HG02870 (cell line): ENCODE data around the gene B3GALT6.

Source experiments
- ATAC-seq: cut with Tn5 transposase; IDR thresholded peaks from one replicate; pipeline ENCODE4 v1.9.1; 2021; ENCODE audit warnings: mild to moderate bottlenecking, moderate library complexity; ENCODE audit not compliant: unreplicated experiment

The B3GALT6 gene

DNA sequence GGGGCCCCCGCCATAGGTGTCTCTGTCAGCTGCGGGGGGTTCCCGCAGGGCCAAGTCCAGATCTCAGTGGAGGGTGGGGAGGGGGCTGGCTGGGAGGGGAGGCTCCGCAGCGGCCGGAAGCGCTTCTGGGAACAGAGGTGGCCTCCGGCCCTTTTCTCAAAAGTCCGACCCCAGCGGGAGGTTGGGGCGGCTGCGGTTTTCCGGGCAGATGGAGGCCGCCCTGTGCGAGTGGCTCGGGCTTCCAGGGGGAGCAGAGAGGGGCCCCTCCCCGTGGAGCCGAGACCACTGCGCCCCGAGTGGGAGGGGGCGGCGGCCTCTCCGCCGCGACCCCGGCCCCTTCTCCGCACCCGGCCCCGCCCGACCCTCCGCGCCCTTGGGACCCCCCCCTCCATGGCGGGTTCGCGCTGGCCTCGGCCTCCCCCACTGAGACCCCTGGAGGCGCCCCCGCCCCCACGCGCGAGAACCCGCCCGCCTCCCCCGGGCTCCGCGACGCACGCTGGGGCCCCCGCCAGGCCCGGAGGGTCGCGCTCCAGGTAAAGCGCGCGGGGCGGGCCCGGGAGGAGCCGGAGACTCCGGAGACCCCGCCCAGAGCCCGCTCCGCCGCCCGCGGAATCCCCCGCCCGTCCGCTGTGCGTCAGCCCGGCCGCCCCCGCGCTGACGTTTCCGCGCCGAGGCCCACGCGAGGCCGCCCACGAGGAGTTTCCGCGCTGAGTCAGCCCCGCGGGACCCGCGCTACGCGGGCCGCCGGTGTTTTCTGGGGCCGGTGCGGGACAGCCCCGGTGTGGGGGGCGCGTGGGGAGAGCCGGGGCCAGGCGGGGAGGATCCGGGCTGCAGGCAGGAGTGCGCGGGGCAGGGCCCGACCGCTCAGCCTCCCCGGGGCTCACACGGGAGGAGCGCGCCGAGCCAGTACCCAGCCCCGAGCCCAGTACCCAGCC is 30.9 kb upstream of the B3GALT6 start:
- ATAC-seq = no peak

- ATAC-seq = no peak
Observed at GRCh38 chr1:1202831-1203560, 29.0 kb upstream of the B3GALT6 start.

DNA sequence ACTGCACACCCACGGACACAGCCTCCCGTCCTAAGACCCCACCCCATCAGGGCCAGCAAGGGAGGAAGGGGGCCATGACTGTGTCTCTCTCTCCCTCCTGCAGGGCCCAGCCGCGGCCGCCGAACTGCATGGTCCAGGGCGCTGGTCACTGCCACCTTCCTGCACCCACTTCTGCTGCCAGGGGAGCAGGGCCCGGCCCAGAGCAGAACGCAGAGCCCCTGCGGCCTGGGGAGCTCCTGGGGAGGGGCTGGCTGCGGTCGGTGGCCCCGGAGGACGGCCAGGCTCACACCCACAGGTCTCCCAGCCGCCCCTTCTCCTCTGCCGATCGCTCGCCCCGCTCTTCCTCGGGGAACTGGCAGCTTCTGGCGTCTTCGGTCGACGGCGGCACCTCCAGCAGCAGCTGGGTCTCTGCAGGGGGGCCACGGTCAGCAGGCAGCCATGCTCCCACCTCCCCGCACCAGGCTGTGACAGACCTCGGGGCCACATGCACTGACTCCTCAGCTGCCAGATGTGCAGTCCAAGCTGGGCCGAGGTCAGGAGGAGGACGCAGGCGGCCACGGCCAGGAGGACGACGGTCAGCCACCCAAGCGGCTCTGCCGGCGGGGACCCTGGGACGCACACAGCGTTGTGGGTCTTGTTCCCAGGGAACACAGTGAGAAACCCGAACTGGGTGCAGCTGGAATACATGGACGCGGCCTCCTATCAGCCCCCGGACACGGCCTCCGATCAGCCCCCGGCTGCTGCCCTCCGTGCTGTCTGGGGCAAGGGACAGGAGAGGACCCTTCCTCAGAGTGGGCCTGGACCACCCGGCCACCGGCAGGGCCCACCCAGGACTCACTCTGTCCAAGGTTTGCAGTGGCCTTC is 28.2 kb upstream of the B3GALT6 start:
- no peak for ATAC-seq

DNA sequence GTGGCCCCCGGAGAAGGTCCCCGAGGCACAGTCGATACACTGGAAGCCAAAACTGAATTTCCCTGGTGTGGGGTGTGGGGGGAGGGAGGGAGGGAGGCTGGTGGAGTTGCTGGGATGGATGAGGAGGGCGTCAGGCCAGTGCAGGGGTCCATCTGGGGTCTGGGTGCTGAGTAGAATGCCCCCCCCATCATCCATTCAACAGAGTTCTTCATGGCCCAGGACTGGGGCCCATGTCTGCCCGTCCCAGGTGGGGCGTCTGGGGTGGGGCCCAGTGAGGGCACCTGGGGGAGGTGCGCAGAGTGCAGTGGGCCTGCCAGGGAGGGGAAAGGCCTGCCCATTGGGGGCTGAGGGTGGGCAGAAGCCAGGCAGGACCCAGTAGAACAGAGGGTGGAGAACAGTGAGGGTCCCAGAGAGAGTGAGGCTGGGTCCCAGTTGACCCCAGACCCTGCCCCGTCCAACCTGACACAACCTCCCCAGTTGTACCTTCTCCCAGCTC is 27.6 kb upstream of the B3GALT6 start:
- ATAC-seq = no peak

- ATAC-seq = no peak
Observed at GRCh38 chr1:1204998-1205768, 26.9 kb upstream of the B3GALT6 start.

DNA sequence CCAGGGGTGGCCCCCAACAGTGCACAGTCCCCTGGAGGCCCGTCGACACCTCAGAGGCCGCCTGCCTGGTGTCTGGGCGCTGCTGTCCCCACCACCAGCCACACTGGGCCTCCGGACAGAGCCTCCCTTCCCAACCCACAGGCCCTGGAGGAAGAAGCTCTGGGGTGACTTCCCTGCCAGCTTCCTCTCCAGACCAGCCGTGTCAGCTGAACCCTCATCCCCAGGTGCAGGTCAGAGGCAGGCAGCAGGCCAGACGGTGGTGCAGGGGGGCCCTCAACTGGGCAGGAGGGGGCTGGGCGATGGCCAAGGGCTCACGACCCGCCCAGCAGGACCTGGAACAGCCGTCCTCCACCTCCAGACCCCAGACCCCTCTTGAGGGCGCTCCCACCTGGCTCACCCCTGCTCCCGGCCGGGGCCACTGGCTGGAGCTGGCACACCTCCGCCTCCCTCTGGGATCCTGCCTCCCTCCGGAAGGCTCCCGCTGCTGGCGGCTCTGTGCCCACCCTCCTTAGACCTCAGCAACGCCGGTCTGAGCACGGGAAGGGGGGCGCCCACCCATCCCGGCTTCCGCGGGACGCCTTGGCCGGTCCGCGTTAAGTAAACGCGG is 26.2 kb upstream of the B3GALT6 start:
- ATAC-seq = no peak

DNA sequence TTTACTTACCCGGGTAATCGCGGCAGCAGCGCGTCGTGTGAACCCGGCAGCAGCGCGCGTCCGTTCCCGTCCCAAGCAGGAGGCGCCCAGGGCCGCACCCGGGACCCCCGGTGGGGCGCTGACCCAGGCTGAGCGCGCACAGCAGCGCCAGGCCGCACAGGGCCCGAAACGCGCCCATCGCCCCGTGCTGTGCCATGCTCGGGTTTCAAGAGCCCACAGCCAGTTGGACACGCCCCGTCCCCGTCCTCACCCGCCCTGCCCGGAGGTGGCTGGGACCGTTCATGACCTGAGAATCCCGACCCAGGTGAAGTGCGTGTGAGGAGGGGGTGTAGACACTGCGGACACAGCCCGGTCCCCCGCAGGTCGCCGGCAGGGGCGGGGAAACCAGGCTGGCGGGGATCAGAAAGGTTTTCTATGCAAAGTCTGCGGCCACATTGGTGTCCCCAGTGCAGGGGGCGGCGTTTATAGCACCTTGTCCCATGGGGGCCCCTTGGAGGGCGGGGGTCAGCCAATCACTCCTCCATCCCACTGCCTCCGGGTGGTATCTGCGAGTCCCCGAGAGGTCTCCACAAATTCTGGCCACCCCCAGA is 25.6 kb upstream of the B3GALT6 start, which contains the start of gene TNFRSF18:
TNFRSF18 (minus strand) TSS at position 217 of the 590 bp plus-strand sequence; CDS start at position 196, 21 bp downstream.
- ATAC-seq = no peak

DNA sequence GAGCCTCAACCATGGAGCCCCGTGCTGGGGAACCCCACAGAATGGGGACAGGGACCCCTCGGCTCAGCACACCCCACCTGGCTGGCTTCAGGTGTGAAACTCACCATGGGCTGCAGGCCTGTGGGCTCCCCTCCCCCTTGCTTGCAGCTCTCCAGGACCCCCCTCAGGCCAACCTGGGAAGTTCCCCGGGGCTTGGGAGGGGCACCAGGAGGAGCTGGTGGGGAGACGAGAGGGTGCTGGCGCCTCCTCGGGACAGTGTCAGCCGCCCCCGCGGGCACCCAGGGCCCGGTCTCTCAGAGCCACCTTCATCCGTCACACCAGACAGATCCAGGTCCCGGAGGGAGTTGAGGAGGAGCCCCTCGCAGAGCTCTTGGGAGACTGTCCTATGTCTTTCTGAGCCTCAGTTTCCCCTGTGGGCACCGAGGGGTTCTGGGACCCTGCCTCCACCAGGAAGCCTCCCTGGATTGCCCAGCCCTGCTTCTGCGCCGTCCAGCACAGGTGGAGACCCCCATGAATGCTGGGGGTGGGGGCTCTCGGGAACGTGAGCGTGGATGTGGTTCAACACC is 25.0 kb upstream of the B3GALT6 start:
- no peak for ATAC-seq

- ATAC-seq = no peak
Observed at GRCh38 chr1:1207571-1207892, 24.5 kb upstream of the B3GALT6 start.

- no peak for ATAC-seq
Observed at GRCh38 chr1:1208713-1209433, 23.2 kb upstream of the B3GALT6 start.

DNA sequence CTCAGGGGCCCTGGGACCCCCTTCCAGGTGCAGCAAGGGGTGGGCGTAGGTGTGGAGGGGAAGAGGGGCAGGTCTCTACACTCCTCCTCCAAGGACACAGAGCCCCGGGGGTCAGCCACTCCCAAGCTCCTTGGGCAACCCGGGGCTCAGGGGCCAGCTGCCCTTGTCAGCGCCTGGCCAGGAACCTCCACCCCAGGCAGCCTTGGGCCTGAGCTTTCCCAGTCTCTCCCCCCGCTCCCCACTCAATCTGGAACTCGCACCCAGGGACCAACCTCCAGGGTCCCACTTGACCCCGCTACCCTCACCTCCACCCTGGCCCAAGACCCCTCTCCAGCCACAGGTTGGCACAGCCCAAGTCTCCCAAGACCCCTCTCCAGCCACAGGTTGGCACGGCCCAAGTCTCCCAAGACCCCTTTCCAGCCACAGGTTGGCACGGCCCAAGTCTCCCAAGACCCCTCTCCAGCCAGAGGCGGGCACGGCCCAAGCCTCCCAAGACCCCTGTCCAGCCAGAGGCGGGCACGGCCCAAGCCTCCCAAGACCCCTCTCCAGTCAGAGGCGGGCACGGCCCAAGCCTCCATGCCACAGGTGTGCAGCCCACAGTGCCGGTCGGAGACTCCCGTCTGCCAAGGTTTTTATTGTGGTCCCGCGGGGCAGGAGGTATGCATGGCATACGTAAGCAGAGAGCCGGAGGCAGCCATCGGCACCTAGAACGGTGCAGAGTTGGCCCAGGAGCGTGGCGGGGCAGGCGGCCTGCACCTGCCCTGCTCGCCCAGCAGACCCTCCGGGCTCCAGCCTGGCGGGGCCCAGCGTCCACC is 21.1 kb upstream of the B3GALT6 start:
- no peak for ATAC-seq

GRCh38 chr1:1211541-1212441 is 20.2 kb upstream of the B3GALT6 start:
- ATAC-seq = no peak

DNA sequence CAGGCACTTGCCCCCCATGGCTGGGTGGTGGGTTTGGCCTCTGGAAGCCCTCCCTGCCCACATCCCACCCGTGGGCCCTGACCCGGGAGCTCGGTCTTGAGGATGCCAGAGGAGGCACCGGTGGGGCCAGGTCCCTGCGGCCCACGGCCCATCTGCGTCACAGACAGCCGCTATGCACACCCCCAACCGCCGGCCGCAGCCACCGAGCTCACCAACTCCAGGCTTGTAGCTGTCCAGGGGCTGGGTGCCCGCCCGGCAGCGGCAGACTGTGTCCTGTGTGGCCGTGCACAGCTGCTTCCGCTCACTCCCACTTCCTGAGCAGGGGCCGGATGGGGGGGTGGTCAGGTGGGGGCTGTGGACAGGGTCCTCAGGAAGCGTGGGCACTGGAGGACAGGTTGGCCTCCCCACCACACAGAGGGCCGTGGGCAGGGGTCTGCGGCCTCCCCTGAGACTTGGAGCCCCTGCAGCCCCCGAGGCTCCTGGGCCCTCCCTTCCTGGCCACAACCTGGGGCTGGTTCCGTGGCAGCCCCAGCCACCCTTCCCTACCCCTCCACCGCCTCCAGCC is 19.2 kb upstream of the B3GALT6 start:
- no peak for ATAC-seq

DNA sequence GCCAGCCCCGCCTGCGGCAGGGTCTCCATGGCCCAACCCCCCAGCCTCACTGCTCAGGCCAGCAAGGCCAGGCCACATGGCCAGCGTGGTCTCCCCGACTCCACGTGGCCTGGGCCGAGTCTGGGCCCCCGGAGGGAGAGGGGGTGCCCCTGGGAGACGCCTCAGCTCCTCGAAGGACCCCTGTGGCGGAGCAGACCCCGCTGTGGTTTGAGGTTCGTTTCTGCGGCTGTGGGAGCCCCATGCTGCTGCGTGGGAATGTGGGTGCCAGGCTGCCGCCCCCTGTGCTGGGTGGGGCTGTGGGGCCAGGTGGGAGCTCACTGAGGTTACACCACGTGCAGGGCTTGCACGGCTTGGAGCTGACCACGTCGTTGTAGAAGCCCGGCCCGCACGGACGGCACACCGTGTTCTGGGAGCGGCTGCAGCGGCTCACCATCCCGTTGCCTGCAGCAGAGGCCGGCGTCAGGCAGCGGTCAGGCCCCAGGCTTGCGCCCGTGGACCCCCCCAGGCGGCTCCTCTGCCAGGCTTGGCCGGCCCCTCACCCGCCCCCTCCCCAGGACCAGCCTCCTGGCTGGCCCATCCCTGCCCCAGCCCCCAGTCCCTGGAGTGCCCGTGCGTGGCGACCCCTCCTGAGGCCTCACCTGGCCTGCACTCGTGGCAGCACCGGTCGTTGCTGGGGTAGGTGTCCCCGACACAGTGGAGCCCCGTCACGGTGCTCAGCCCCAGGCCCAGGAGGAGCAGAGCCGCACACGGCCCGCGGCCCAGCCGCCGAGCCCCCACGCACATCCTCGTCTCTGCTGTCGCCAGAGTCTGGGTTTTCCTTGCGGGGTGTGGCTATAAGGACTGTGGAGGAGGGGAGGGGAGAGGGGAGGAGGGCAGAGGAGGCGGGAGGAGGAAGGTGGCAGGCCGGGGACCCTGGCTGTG is 18.4 kb upstream of the B3GALT6 start, which contains the start of gene TNFRSF4:
TNFRSF4 (minus strand) TSS at position 809 of the 921 bp plus-strand sequence; CDS start at position 783, 26 bp downstream.
- no peak for ATAC-seq

DNA sequence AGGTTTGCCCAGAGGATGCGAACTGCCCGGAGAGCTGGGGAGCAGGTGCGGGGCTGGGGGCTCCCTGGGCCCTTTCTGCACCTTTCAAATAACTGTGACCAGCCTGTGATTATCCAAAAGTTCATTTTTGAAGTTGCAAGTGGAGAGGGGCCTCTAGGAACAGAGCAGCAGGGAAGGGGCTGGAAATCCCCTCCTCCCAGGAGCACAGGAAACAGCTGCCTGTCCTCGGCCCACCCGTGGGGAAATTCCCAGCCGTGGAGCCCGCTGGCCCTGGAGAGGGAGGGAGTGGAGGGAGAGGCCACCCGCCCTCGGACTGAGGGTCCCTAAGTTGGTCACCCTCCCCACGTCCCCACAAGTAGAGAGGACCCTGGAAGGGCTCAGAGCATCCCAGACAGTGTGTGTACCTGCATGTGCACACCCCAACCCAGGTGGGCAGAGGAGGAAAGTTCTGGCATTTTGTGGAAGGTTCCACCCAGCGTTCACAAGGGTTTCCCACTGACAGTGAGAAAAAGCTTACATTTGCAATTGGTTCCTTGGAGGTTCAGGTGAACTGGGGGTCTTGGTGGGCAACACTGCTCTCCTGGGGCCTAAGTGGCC is 16.9 kb upstream of the B3GALT6 start:
- no peak for ATAC-seq
